Gastrocnemius medialis (tissue), 4 donors: ENCODE data around the gene CDKN2D. TPM values are rescaled to one million over a fixed set of nuclear protein-coding genes. Genes with fewer than 3 reads are reported as not detected.
"Not testable (repeated sequence)": the region's sequence is repeated elsewhere in the genome, so short reads cannot be mapped to it uniquely, and the experiment has no call there.

Experiments
- ATAC-seq, 2 donors: fragments of 150-250 bp; one replicate each; pipeline ENCODE4 v1.9.1; 2016
- DNase-seq, 2 donors: peaks; one replicate each; pipeline ENCODE4 v3.0.0-alpha.2; 2019
- H3K27ac ChIP-seq, 4 donors: fragments of 200-600 bp; sonication (generic); 1 replicate in 1 of 4; 2 replicates in 3 of 4; pipeline ENCODE4 v1.5.1; 2016 to 2018; ENCODE audit warnings: mild to moderate bottlenecking in 2 of 4, moderate library complexity in 1 of 4
- H3K27me3 ChIP-seq, 3 donors: fragments of 200-600 bp; sonication (generic) in 2 of 3; 1 replicate in 1 of 3; 2 replicates in 2 of 3; pipeline versions ENCODE4 v1.5.1 to v1.6.0; 2016 to 2019; ENCODE audit warnings: mild to moderate bottlenecking in 1 of 3, moderate library complexity in 1 of 3
- H3K36me3 ChIP-seq, 2 donors: fragments of 200-600 bp; sonication (generic) in 1 of 2; one replicate each; pipeline ENCODE4 v1.5.1; 2017 to 2018
- H3K4me1 ChIP-seq, 2 donors: fragments of 200-600 bp; sonication (generic) in 1 of 2; one replicate each; pipeline ENCODE4 v1.5.1; 2016 to 2017; ENCODE audit warnings: mild to moderate bottlenecking in 2 of 2
- H3K4me3 ChIP-seq, 4 donors: fragments of 200-600 bp; sonication (generic) in 3 of 4; 1 replicate in 1 of 4; 2 replicates in 3 of 4; pipeline ENCODE4 v1.5.1; 2016 to 2019; ENCODE audit warnings: mild to moderate bottlenecking in 2 of 4
- H3K9me3 ChIP-seq, 3 donors: fragments of 200-600 bp; sonication (generic) in 2 of 3; 1 replicate in 1 of 3; 2 replicates in 2 of 3; pipeline ENCODE4 v1.5.1; 2016 to 2019
- POLR2A ChIP-seq, 2 donors: fragments of 450-650 bp; IDR thresholded peaks; one replicate each; pipeline ENCODE4 v1.6.1; 2017; ENCODE audit warnings: antibody characterized with exemption in 2 of 2, mild to moderate bottlenecking in 2 of 2, moderate library complexity in 2 of 2
- in situ Hi-C, 4 donors: fragments of 200-750 bp; cut with MboI; loops; one replicate each; pipeline versions ENCODE4 v1.15.0 to v1.8.0; 2017; ENCODE audit warnings: low sequenced_read_pairs in 4 of 4
- intact Hi-C: fragments of 100-400 bp; cut with DNase I; formaldehyde crosslinking; loops from one replicate; pipeline ENCODE4 v1.15.1; 2023; ENCODE audit warnings: low total_unique reads
- total RNA-seq, 4 donors: library from RNA; depleted of rRNA; stranded (reverse); fragments of >200 nt; gene quantifications; one replicate each; pipeline versions ENCODE4 v1.1.0 to v1.2.3, GENCODE V29; 2016
- TF ChIP-seq, protein P1 (sequence below), 5 experiments: fragments of 450-650 bp in 3 of 5; fragments of 200-600 bp in 2 of 5; sonication (generic) in 2 of 5; IDR thresholded peaks in 4 of 5; conservative IDR thresholded peaks in 1 of 5; 1 replicate in 4 of 5; 2 replicates in 1 of 5; pipeline ENCODE4 v1.5.1; 2016 to 2019; ENCODE audit warnings: antibody characterized with exemption in 5 of 5, mild to moderate bottlenecking in 3 of 5, moderate library complexity in 3 of 5

The CDKN2D gene
- total RNA-seq, 4 donors from 2014 or later, result 7.3 to 18.1 (median 13.4) TPM

DNA sequence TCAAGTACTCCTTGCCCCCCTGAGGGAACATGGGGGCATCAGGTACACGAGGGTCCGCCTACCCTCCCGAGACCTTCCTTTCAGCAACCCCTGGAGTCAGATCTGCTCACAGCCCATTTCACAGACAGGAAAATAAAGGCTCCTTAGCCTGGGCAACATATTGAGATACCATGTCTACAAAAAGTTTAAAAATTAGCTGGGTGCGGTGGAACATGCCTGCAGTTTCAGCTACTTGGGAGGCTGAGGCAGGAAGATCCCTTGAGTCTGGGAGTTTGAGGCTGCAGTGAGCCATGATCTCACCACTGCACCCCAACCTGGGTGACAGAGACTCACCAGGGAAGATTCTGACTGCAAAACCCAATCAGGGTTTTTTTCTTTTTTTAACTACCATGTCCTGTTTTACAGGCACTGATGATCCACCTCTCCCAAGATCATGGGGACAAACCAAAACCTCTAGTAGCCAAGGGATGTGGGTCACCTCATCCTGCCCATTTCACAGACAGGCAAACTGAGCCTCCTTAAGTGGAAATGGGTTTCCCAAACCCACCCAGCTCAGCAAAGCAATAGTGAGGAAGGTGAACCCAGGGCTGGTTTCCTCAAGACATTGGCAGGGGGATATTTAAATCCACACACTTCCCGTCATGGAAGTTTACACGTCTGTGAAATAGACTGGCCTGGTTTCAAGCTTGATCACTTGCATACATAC is 6.4 kb upstream of the CDKN2D start:
- DNase-seq (no peak), ATAC-seq (no peak)
- Histone ChIP-seq H3K4me3 (no peak overlapping the region), H3K27ac (no peak overlapping the region), H3K4me1 (peaks cover 0 to 6% of the 10 kb centered on the region in 2 donors), H3K9me3 (no peaks in the 10 kb centered on the region), H3K36me3 (no peaks in the 10 kb centered on the region), H3K27me3 (no peaks in the 10 kb centered on the region)
- in situ Hi-C loops, result no loop called here
- no peak for TF ChIP-seq POLR2A (IDR thresholded peaks at IDR 0.05)
- TF ChIP-seq, protein P1, sequence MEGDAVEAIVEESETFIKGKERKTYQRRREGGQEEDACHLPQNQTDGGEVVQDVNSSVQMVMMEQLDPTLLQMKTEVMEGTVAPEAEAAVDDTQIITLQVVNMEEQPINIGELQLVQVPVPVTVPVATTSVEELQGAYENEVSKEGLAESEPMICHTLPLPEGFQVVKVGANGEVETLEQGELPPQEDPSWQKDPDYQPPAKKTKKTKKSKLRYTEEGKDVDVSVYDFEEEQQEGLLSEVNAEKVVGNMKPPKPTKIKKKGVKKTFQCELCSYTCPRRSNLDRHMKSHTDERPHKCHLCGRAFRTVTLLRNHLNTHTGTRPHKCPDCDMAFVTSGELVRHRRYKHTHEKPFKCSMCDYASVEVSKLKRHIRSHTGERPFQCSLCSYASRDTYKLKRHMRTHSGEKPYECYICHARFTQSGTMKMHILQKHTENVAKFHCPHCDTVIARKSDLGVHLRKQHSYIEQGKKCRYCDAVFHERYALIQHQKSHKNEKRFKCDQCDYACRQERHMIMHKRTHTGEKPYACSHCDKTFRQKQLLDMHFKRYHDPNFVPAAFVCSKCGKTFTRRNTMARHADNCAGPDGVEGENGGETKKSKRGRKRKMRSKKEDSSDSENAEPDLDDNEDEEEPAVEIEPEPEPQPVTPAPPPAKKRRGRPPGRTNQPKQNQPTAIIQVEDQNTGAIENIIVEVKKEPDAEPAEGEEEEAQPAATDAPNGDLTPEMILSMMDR (IDR thresholded peaks at IDR 0.05 in 4 of 5, conservative IDR thresholded peaks at IDR 0.05 in 1 of 5), result no peak
- intact Hi-C loops, result no loop called here

DNA sequence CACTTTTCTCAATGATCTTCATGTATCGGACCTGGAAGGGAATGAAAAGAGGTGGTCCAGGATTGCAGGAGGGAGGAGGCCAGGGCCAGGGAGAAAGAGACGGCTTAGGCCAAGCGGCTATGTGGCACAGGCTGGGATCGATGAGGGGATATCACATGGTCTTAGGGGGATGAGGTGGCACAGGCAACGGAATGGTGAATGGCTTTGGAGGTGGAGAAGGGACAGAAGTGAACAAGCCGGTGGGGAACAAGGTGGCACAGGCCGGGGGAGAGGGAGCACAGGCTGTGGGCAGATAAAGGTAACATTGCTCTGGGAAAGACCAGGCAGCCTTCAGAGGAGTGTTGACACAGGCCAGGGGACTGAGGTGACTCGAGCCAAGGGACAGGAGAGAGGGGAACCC is 5.7 kb upstream of the CDKN2D start:
- no peak for ATAC-seq
- Histone ChIP-seq H3K4me1 (peaks cover 6 to 10% of the 10 kb centered on the region in 2 donors), H3K9me3 (no peaks in the 10 kb centered on the region), H3K27me3 (no peaks in the 10 kb centered on the region), H3K36me3 (no peaks in the 10 kb centered on the region), H3K27ac (no peak overlapping the region), H3K4me3 (no peak overlapping the region)
- no peak for TF ChIP-seq POLR2A (IDR thresholded peaks at IDR 0.05)
- TF ChIP-seq, protein P1 (IDR thresholded peaks at IDR 0.05 in 4 of 5, conservative IDR thresholded peaks at IDR 0.05 in 1 of 5), result no peak
- intact Hi-C loops, result no loop called here
- DNase-seq, result no peak
- in situ Hi-C loops, result loop anchor here in 1 of 4 donors (25.0 kb wide), 1 partner anchor 162 kb away; the partner anchor contains the start of genes CDC37 and PDE4A

- H3K4me3 ChIP-seq, H3K27me3 ChIP-seq, intact Hi-C loops, H3K9me3 ChIP-seq, H3K27ac ChIP-seq, ATAC-seq, H3K36me3 ChIP-seq, DNase-seq: not testable (repeated sequence)
- in situ Hi-C loops, result loop anchor here in 1 of 4 donors (25.0 kb wide), 1 partner anchor 161 kb away; the partner anchor contains the start of genes CDC37 and PDE4A
- H3K4me1 ChIP-seq, result peaks cover 9 to 14% of the 10 kb centered on the region in 2 donors
Measured at GRCh38 chr19:10573793-10574192, 5.0 kb upstream of the CDKN2D start.

DNA sequence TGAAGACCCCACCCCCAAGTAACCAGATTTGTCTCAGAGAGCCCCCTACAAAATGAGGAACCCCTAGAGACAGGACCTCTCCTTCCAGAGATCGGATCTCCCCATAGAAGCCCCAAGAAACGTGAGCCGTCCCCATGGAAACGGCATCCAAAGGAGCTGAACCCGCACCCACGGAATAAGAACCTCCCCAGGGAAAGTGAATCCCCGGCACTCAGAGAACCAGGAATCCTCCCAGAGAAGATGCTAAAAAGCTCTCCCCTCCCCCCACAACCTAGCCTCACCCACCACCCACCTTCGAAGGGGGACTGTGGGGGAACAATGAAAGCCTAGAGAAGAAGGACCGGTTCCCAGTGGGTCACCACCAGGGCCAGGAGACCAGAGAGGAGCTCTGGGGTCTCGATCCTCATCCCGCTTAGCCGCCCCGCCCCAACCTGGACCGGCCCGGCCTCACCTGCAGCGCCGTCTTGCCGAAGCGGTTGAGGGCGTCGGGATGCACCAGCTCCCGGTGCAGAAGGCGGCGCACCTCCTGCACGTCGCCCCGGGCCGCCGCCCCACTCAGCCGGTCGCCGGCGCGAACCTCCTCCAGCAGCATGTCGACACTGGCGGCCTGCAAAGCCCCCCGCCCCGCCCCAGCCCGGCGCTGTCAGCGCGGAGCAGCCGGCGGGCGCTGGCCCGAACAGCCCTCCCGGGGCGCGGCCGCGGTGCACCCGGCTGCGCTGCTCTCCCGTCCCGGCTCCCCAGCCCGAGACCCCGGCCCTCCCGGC is 535 bp downstream of the CDKN2D start:
- DNase-seq, result no peak

More for the DNA sequence above, 535 bp downstream of the CDKN2D start:
- peak overlapping the region; percentile 61 to 94 (median 71) for H3K4me3 ChIP-seq
- H3K27me3 ChIP-seq, result no peaks in the 10 kb centered on the region
- H3K27ac ChIP-seq, result peak overlapping the region; percentile 84 to 92 (median 92)
- intact Hi-C loops, result loop anchor here (1.0 to 10.0 kb wide), 4 partner anchors 84 to 304 kb away; partner anchors contain the start of genes CARM1, CDC37, ILF3 and TMED1
- peaks cover 35 to 40% of the 10 kb centered on the region in 2 donors for H3K4me1 ChIP-seq
- in situ Hi-C loops, result loop anchor here in 2 of 4 donors (10.0 to 25.0 kb wide), 2 partner anchors 63 to 156 kb away; partner anchors contain the start of genes CDC37 (in 1 of the 2), KEAP1 (in 1 of the 2) and PDE4A (in 1 of the 2)
- no peaks in the 10 kb centered on the region for H3K9me3 ChIP-seq
- no peaks in the 10 kb centered on the region for H3K36me3 ChIP-seq
- peak; percentile 21 to 37 for ATAC-seq
- TF ChIP-seq, protein P1 (IDR thresholded peaks at IDR 0.05 in 4 of 5, conservative IDR thresholded peaks at IDR 0.05 in 1 of 5), result no peak
- no peak for TF ChIP-seq POLR2A (IDR thresholded peaks at IDR 0.05)
